Stimulated activated CD4-positive, alpha-beta T cell treated with anti-CD3 and anti-CD28 coated beads, Interleukin-15, amount 100 ng/mL, for 24 hours (primary cell): ENCODE measurements around the gene CEMIP.

Experiments used
- DNase-seq: peaks from one replicate; pipeline ENCODE4 v3.0.0-alpha.2; 2020

Gene CEMIP

DNA sequence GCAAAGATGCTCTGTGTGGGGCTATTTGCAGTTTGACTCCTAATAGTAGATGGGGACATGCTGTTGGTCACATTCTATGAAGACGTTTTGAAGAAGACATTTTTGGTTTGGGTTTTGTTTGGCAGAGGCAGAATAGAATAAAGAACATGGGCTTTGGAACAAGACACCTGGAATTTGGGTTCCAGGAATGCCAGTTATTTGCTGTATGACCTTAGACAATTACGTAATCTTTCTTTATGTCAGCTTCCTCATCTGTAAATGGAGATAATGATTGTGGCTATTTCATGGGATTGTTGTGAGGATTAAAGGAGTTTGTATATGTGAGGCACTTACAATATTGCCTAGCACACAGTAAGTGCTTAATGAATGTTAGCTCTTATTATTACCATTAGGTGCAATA lies 118.9 kb downstream of the CEMIP start:
- DNase-seq: no peak

GRCh38 chr15:80902298-80902801 lies 123.2 kb downstream of the CEMIP start:
- DNase-seq: no peak

DNA sequence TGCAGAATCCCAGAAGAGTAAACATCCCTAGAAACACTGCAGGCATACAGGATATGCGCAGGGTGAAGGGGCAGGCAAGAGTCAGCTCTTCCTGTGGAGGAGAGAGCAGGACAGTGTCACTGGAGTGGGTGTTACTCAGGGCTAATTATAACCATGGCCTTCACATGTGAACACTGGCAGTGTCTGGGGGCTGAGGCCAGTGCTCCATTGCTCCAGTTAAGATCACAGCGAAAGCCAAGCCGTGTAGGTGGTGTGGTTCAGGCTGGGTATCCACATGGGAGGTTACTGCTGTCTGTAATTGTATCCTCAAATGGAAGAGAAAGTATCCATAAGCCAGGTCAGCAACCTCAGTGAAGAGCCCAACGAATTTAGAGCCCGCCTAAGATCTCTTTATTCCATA lies 125.8 kb downstream of the CEMIP start:
- no peak for DNase-seq

GRCh38 chr15:80906159-80906766 lies 127.1 kb downstream of the CEMIP start:
- no peak for DNase-seq

DNA sequence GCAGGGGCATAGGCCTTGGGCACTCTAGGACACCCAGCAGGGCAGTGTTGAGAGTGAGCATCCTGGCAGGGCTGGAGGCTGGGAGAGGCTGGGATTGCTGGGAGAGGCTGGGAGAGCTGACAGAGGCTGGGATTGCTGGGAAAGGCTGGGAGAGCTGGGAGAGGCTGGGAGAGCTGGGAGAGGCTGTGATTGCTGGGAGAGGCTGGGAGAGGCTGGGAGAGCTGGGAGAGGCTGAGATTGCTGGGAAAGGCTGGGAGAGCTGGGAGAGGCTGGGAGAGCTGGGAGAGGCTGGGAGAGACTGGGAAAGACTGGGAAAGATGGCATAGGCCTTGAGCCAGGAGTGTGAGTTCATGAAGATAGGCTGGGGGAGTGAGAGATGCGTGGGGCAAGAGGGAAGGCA lies 132.7 kb downstream of the CEMIP start:
- no peak for DNase-seq

GRCh38 chr15:80912673-80913072 lies 133.5 kb downstream of the CEMIP start:
- no peak for DNase-seq

- no peak for DNase-seq
Measured at GRCh38 chr15:80913541-80913940, 134.4 kb downstream of the CEMIP start.

DNA sequence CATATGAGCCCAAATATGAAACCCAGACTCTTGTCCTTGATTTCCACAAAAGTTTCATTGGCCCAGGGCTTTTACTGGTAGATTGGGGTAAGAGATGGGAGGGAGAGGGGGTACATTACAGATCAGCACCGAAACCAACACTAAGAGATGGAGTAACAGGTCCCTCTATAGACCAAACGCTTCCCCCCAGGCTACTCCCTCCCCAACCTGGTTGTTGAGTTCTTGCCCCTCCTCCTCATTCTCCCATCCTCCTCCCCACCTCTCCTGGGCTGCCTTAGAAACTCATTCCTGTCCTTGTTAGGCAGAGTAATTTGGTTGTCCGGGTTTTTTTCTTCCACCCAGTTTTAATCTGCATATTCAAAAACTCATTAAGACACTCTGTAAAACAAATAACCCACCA lies 136.3 kb downstream of the CEMIP start:
- no peak for DNase-seq

DNA sequence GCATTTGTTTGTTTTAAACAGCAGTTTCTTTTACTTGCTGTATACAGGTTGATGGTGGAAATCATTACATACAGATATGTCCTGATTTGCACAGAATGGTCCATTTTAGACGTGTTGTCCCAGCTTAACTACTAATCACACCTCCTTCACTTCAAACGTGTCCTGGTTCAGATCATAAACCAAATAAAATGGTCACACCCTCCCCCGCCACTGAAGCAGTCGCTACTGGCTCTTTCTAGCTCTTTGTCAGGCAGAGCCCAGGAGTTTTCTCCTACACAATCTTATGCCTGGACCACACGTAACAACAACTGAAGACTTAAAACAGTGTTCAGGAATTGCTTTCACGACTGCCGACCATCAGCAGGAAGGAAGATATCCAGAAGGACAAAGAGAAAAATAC lies 136.9 kb downstream of the CEMIP start:
- DNase-seq: no peak

- DNase-seq: no peak
Measured at GRCh38 chr15:80918196-80918783, 139.1 kb downstream of the CEMIP start.

GRCh38 chr15:80920271-80920699 lies 141.1 kb downstream of the CEMIP start:
- peak; percentile 36 for DNase-seq

GRCh38 chr15:80921736-80922410 lies 142.7 kb downstream of the CEMIP start:
- no peak for DNase-seq

DNA sequence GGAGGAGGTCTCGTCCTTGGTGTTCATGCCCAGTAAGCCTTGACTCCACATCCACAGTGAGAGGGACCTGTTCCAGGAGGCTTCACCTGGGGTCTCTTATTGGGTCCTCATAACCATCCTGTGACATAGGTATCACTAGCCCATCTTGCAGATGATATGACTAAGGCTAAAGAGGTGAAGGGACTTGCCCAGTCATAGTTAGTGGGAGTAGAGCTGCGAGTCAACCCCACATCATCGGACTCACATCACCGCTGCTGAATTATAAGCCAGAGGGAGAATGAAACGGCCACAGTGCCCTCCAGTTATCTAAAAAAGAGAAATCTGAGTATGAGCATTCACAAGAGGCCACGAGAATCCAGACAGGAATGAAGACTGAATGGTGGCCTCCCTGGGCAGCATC lies 144.5 kb downstream of the CEMIP start:
- no peak for DNase-seq

- DNase-seq: no peak
Measured at GRCh38 chr15:80924278-80924677, 145.1 kb downstream of the CEMIP start.

DNA sequence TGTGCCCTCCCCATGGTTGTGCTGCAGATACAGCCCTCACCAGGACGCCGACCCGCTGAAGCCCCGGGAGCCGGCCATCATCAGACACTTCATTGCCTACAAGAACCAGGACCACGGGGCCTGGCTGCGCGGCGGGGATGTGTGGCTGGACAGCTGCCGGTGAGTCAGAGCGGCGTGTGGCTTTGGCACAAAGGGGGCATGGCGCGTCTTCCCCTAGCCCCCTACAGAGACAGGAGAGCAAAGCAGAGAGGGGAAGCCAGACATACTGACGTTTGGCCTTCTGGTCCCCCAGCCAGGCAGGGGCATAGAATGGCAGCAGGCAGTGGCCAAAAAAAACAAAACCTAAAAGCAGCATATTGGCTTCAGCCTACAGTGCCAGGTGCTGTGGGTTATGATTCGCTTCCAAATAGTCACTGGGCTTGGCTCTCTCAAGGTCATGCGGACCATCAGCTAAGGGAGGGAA lies 146.5 kb downstream of the CEMIP start:
- no peak for DNase-seq

GRCh38 chr15:80926126-80926525 lies 147.0 kb downstream of the CEMIP start:
- no peak for DNase-seq

DNA sequence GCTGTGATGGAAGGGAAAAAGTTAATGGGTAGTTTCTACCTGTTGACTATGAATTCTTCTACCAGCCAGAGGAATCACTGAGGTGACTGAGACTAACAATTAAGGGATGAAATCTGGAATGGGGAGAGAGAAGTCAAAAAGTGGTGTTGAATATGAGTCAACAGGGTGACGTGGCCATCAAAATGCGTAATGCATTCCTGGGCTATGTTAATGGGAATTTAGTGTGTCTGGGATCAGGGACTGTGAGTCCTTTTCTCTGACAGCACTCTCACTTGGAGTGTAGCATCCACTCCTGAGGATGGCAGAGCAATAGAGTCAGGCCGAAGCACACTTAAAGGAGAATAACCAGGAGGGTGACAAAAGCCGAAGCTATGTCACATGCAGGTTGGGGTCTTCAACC lies 150.1 kb downstream of the CEMIP start:
- DNase-seq: no peak

GRCh38 chr15:80929689-80930088 lies 150.5 kb downstream of the CEMIP start:
- no peak for DNase-seq

DNA sequence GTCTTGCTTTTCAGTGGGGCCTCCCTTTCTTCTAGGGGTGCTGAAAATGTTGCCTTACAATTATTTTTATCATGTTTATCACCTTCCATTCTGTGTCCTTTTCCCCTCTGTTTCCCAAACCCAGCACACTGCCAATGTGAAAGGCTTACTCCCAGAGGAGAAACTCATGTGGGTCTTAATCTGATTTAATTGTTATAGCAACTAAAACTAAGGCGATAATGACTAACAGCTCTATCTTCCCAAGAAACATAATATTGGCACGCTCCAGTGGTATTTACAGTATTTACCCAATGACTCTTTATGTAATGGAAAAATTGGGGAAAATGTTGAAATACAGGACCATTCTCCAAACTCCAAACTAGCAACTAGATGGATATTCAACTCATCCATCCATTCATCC lies 152.0 kb downstream of the CEMIP start:
- DNase-seq: no peak

GRCh38 chr15:80931721-80932512 lies 152.7 kb downstream of the CEMIP start:
- no peak for DNase-seq

DNA sequence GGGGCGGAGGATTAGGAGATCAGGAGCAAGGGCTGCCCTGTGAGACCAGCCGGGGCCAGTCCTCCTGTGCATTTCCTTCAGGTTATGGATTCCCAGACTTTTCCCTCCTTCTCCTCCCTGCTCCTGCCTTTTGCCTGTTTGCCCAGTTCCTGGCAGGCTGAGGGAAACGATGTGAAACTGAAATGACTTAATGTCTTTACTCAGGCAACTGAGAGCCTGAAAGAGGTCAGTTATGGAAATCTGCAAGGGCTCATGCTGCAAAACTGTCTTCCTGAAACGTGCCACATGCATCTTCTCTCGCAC lies 153.3 kb downstream of the CEMIP start:
- DNase-seq: no peak

GRCh38 chr15:80932989-80933388 lies 153.8 kb downstream of the CEMIP start:
- DNase-seq: no peak

- no peak for DNase-seq
Measured at GRCh38 chr15:80934761-80935221, 155.6 kb downstream of the CEMIP start.
